Measurements from ENCODE around the gene IL2RA.

- TF ChIP-seq POLR2AphosphoS5 (IDR thresholded peaks at IDR 0.05; ENCODE audit: low read length) = no peak
- TF ChIP-seq, protein P1, sequence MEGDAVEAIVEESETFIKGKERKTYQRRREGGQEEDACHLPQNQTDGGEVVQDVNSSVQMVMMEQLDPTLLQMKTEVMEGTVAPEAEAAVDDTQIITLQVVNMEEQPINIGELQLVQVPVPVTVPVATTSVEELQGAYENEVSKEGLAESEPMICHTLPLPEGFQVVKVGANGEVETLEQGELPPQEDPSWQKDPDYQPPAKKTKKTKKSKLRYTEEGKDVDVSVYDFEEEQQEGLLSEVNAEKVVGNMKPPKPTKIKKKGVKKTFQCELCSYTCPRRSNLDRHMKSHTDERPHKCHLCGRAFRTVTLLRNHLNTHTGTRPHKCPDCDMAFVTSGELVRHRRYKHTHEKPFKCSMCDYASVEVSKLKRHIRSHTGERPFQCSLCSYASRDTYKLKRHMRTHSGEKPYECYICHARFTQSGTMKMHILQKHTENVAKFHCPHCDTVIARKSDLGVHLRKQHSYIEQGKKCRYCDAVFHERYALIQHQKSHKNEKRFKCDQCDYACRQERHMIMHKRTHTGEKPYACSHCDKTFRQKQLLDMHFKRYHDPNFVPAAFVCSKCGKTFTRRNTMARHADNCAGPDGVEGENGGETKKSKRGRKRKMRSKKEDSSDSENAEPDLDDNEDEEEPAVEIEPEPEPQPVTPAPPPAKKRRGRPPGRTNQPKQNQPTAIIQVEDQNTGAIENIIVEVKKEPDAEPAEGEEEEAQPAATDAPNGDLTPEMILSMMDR (IDR thresholded peaks at IDR 0.05 in 2 of 3, conservative IDR thresholded peaks at IDR 0.05 in 1 of 3; ENCODE audit: control insufficient read depth in 2 of 3, extremely low read depth in 1 of 3, insufficient read depth in 1 of 3, low read depth in 3 of 3, low read length in 3 of 3) = no peak
- no peak for TF ChIP-seq POLR2A (IDR thresholded peaks at IDR 0.05; ENCODE audit: low read depth, low read length)
- TF ChIP-seq MTA3 (IDR thresholded peaks at IDR 0.05; ENCODE audit: borderline replicate concordance, low read length) = no peak
- TF ChIP-seq MYC (IDR thresholded peaks at IDR 0.05; ENCODE audit: insufficient read depth, insufficient read length, insufficient replicate concordance, low read length, severe bottlenecking) = no peak
- TF ChIP-seq RB1 (IDR thresholded peaks at IDR 0.05; ENCODE audit: borderline replicate concordance) = no peak
- TF ChIP-seq SIN3A (IDR thresholded peaks at IDR 0.05; ENCODE audit: low read depth, low read length) = no peak
Observed at GRCh38 chr10:6056411-6057135, 5.6 kb downstream of the IL2RA start.
